ENCODE measurements around the gene MT1HL1.

DNA sequence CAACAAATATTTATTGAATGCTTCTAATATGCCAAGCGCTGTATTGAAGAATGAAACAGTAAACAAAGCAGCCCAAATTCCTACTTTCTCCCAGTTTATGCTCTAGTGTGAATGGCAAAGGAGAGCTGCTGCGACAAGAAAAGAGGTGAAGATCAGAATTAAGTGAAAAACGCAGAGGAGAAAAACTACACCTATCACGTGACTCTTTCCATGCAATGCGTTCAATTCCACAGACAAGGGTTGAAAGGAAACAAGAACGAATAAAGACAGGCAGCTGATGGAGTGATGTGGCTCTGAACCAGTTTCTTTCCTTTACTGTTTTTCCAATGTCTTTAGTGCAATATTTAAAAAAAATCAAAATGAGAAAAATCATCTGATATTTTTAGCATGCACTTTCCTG, 23.6 kb downstream of the MT1HL1 start:
- TF ChIP-seq, protein P1, sequence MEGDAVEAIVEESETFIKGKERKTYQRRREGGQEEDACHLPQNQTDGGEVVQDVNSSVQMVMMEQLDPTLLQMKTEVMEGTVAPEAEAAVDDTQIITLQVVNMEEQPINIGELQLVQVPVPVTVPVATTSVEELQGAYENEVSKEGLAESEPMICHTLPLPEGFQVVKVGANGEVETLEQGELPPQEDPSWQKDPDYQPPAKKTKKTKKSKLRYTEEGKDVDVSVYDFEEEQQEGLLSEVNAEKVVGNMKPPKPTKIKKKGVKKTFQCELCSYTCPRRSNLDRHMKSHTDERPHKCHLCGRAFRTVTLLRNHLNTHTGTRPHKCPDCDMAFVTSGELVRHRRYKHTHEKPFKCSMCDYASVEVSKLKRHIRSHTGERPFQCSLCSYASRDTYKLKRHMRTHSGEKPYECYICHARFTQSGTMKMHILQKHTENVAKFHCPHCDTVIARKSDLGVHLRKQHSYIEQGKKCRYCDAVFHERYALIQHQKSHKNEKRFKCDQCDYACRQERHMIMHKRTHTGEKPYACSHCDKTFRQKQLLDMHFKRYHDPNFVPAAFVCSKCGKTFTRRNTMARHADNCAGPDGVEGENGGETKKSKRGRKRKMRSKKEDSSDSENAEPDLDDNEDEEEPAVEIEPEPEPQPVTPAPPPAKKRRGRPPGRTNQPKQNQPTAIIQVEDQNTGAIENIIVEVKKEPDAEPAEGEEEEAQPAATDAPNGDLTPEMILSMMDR (IDR thresholded peaks at IDR 0.05) = no peak
- no peak for TF ChIP-seq POLR2A (IDR thresholded peaks at IDR 0.05)

Measured in adrenal gland (tissue), 5 donors.